HEK293 (cell line): Measurements from ENCODE around the gene LARP1B.

Experiments
- CTCF ChIA-PET: fragments of 350-600 bp; formaldehyde crosslinking; extraction: SDS; loops from one replicate; lab custom pipeline; 2021; ENCODE audit warnings: antibody characterized with exemption; lab: Yijun Ruan, JAX
- POLR2A ChIA-PET: fragments of 300-600 bp; formaldehyde crosslinking; extraction: SDS; loops from one replicate; lab custom pipeline; 2020; ENCODE audit warnings: antibody characterized with exemption, inconsistent platforms; lab: Yijun Ruan, JAX
- H3K27ac ChIP-seq: fragments of 200-500 bp; sonication (Bioruptor generic); 2 replicates; pipeline ENCODE4 v1.5.1; 2014; ENCODE audit warnings: low read depth, low read length, control low read depth, inconsistent platforms; ENCODE audit errors: extremely low read depth
- H3K36me3 ChIP-seq, 2 experiments: fragments of 200-500 bp in 1 of 2; sonication (Bioruptor generic) in 1 of 2; 1 replicate in 1 of 2; 2 replicates in 1 of 2; pipeline ENCODE4 v1.5.1; 2014 to 2017; ENCODE audit warnings: inconsistent platforms in 2 of 2, low read length in 2 of 2; ENCODE audit not compliant: control insufficient read depth in 2 of 2, insufficient read depth in 1 of 2
- H3K4me1 ChIP-seq: fragments of 200-500 bp; sonication (Bioruptor generic); 2 replicates; pipeline ENCODE4 v1.5.1; 2014; ENCODE audit warnings: mild to moderate bottlenecking, low read length, inconsistent platforms; ENCODE audit not compliant: control insufficient read depth, insufficient read depth
- H3K4me3 ChIP-seq: 2 replicates; pipeline ENCODE4 v1.5.1; 2011; ENCODE audit warnings: low read depth, mild to moderate bottlenecking, control low read depth, low read length, moderate library complexity
- H3K9me3 ChIP-seq: fragments of 200-500 bp; sonication (Bioruptor generic); 2 replicates; pipeline ENCODE4 v1.5.1; 2014; ENCODE audit warnings: low read depth, low read length, inconsistent platforms; ENCODE audit not compliant: control insufficient read depth, insufficient read depth
- ATF2 ChIP-seq: fragments of 450-650 bp; formaldehyde crosslinking; IDR thresholded peaks from 2 replicates; pipeline ENCODE4 v1.5.1; 2016; ENCODE audit warnings: missing biosample characterization, missing genetic modification characterization, low read depth
- MEIS1 ChIP-seq: sonication (generic); formaldehyde crosslinking; IDR thresholded peaks from 2 replicates; pipeline ENCODE4 v1.8.1; 2022; ENCODE audit warnings: missing genetic modification reagents, mild to moderate bottlenecking, borderline replicate concordance
- MZF1 ChIP-seq: fragments of 450-650 bp; formaldehyde crosslinking; IDR thresholded peaks from 2 replicates; pipeline ENCODE4 v1.5.1; 2017; ENCODE audit warnings: missing biosample characterization, missing genetic modification characterization, borderline replicate concordance
- PRDM4 ChIP-seq: fragments of 450-650 bp; formaldehyde crosslinking; IDR thresholded peaks from 2 replicates; pipeline ENCODE4 v1.5.1; 2017; ENCODE audit warnings: missing biosample characterization, missing genetic modification characterization
- REPIN1 ChIP-seq: fragments of 450-650 bp; formaldehyde crosslinking; IDR thresholded peaks from 2 replicates; pipeline ENCODE4 v1.5.1; 2017; ENCODE audit warnings: missing biosample characterization, missing genetic modification characterization, low read depth
- SCRT1 ChIP-seq: fragments of 450-650 bp; formaldehyde crosslinking; IDR thresholded peaks from 2 replicates; pipeline ENCODE4 v1.5.1; 2016; ENCODE audit warnings: missing biosample characterization, missing genetic modification characterization, borderline replicate concordance
- SP2 ChIP-seq: fragments of 450-650 bp; formaldehyde crosslinking; IDR thresholded peaks from 2 replicates; pipeline ENCODE4 v1.5.1; 2016; ENCODE audit warnings: missing biosample characterization, missing genetic modification characterization
- ZNF114 ChIP-seq: fragments of 450-650 bp; formaldehyde crosslinking; IDR thresholded peaks from 2 replicates; pipeline ENCODE4 v1.5.0; 2017; ENCODE audit warnings: missing biosample characterization, missing genetic modification characterization
- ZNF169 ChIP-seq: fragments of 450-650 bp; formaldehyde crosslinking; IDR thresholded peaks from 2 replicates; pipeline ENCODE4 v1.5.1; 2016; ENCODE audit warnings: missing biosample characterization, missing genetic modification characterization
- ZNF292 ChIP-seq: fragments of 450-650 bp; formaldehyde crosslinking; IDR thresholded peaks from 2 replicates; pipeline ENCODE4 v1.5.1; 2016; ENCODE audit warnings: low read depth, missing biosample characterization, missing genetic modification characterization, borderline replicate concordance
- ZNF350 ChIP-seq: fragments of 450-650 bp; formaldehyde crosslinking; IDR thresholded peaks from 2 replicates; pipeline ENCODE4 v1.5.0; 2017; ENCODE audit warnings: missing biosample characterization, mild to moderate bottlenecking, missing genetic modification characterization
- ZNF416 ChIP-seq: fragments of 450-650 bp; formaldehyde crosslinking; IDR thresholded peaks from 2 replicates; pipeline ENCODE4 v1.5.1; 2016; ENCODE audit warnings: missing biosample characterization, missing genetic modification characterization
- ZNF423 ChIP-seq: fragments of 450-650 bp; formaldehyde crosslinking; IDR thresholded peaks from 2 replicates; pipeline ENCODE4 v1.5.1; 2016; ENCODE audit warnings: missing biosample characterization, missing genetic modification characterization
- ZNF473 ChIP-seq: fragments of 450-650 bp; formaldehyde crosslinking; IDR thresholded peaks from 2 replicates; pipeline ENCODE4 v1.5.1; 2017; ENCODE audit warnings: missing biosample characterization, missing genetic modification characterization
- ZNF510 ChIP-seq: fragments of 450-650 bp; formaldehyde crosslinking; IDR thresholded peaks from 2 replicates; pipeline ENCODE4 v1.5.1; 2018; ENCODE audit warnings: mild to moderate bottlenecking, missing genetic modification characterization, missing biosample characterization; ENCODE audit not compliant: insufficient replicate concordance
- ZNF571 ChIP-seq: fragments of 450-650 bp; formaldehyde crosslinking; IDR thresholded peaks from 2 replicates; pipeline ENCODE4 v1.5.0; 2017; ENCODE audit warnings: missing biosample characterization, missing genetic modification characterization
- ZNF677 ChIP-seq: fragments of 450-650 bp; IDR thresholded peaks from 2 replicates; pipeline ENCODE4 v1.5.0; 2018; ENCODE audit warnings: missing biosample characterization, mild to moderate bottlenecking, missing genetic modification characterization, moderate library complexity
- ZNF692 ChIP-seq: fragments of 450-650 bp; formaldehyde crosslinking; IDR thresholded peaks from 2 replicates; pipeline ENCODE4 v1.5.1; 2016; ENCODE audit warnings: missing biosample characterization, missing genetic modification characterization
- ZNF791 ChIP-seq: fragments of 450-650 bp; formaldehyde crosslinking; IDR thresholded peaks from 2 replicates; pipeline ENCODE4 v1.5.1; 2016; ENCODE audit warnings: missing biosample characterization, missing genetic modification characterization
- ZNF792 ChIP-seq: fragments of 450-650 bp; formaldehyde crosslinking; IDR thresholded peaks from 2 replicates; pipeline ENCODE4 v1.5.1; 2016; ENCODE audit warnings: missing biosample characterization, missing genetic modification characterization
- ZNF837 ChIP-seq: fragments of 450-650 bp; formaldehyde crosslinking; IDR thresholded peaks from 2 replicates; pipeline ENCODE4 v1.5.1; 2016; ENCODE audit warnings: missing biosample characterization, missing genetic modification characterization
- ZSCAN16 ChIP-seq: fragments of 450-650 bp; formaldehyde crosslinking; IDR thresholded peaks from 2 replicates; pipeline ENCODE4 v1.5.1; 2016; ENCODE audit warnings: missing biosample characterization, missing genetic modification characterization
- ZSCAN5A ChIP-seq: fragments of 450-650 bp; formaldehyde crosslinking; IDR thresholded peaks from 2 replicates; pipeline ENCODE4 v1.5.1; 2016; ENCODE audit warnings: missing biosample characterization, missing genetic modification characterization

Gene LARP1B

GRCh38 chr4:128107766-128108165 lies 46.7 kb downstream of the LARP1B start:
- Histone ChIP-seq H3K4me3 (no peak overlapping the region), H3K27ac (no peak overlapping the region), H3K9me3 (no peaks in the 10 kb centered on the region), H3K36me3 (peaks cover 3 to 43% of the 10 kb centered on the region in 2 experiments), H3K4me1 (no peaks in the 10 kb centered on the region)
- POLR2A ChIA-PET = no interaction called here
- CTCF ChIA-PET = no interaction called here
- TF ChIP-seq ZNF169 (tag by site-specific recombination) = no peak
- no peak for TF ChIP-seq MEIS1 (CRISPR knock-in tag)
- TF ChIP-seq PRDM4 (tag by site-specific recombination) = no peak
- no peak for TF ChIP-seq ZNF571
- TF ChIP-seq SP2 = no peak
- TF ChIP-seq ZNF416 (tag by site-specific recombination) = no peak
- no peak for TF ChIP-seq ZNF792
- TF ChIP-seq ZNF692 = no peak
- no peak for TF ChIP-seq REPIN1 (tag by site-specific recombination)
- TF ChIP-seq ZNF510 (tag by site-specific recombination) = no peak
- TF ChIP-seq ZNF791 = no peak
- TF ChIP-seq ZNF114 = no peak
- no peak for TF ChIP-seq ZNF423 (tag by site-specific recombination)
- TF ChIP-seq SCRT1 (tag by site-specific recombination) = no peak
- TF ChIP-seq ATF2 (tag by site-specific recombination) = no peak

- CTCF ChIA-PET = interaction anchor here (0.6 kb wide), 1 partner anchor 68 kb away, joined by 5 read pairs; no protein-coding TSS in a partner anchor
- H3K9me3 ChIP-seq = no peaks in the 10 kb centered on the region
Observed at GRCh38 chr4:128123036-128123435, 61.9 kb downstream of the LARP1B start.

More at GRCh38 chr4:128123036-128123435, 61.9 kb downstream of the LARP1B start:
- peaks cover 0 to 26% of the 10 kb centered on the region in 2 experiments; a peak in 2 of 3 replicates for H3K36me3 ChIP-seq
- no peak overlapping the region for H3K4me3 ChIP-seq
- H3K4me1 ChIP-seq = no peaks in the 10 kb centered on the region
- POLR2A ChIA-PET = no interaction called here
- TF ChIP-seq REPIN1 (tag by site-specific recombination) (no peak), ZNF677 (tag by site-specific recombination) (no peak), ZSCAN5A (tag by site-specific recombination) (no peak), MZF1 (tag by site-specific recombination) (no peak), ZNF350 (tag by site-specific recombination) (no peak), ZSCAN16 (no peak), ZNF473 (tag by site-specific recombination) (no peak), ZNF837 (no peak), ZNF292 (no peak)
- no peak overlapping the region for H3K27ac ChIP-seq
